HG02938 (cell line): ENCODE results near the gene HOXA7.

Experiments
- ATAC-seq: cut with Tn5 transposase; IDR thresholded peaks from one replicate; pipeline ENCODE4 v1.9.1; 2021; ENCODE audit warnings: mild to moderate bottlenecking, moderate library complexity; ENCODE audit not compliant: unreplicated experiment

HOXA7 gene

GRCh38 chr7:27159266-27160144 lies 3.0 kb upstream of the HOXA7 start:
- no peak for ATAC-seq

- ATAC-seq = no peak
Measured at GRCh38 chr7:27158436-27159265, 2.2 kb upstream of the HOXA7 start.

DNA sequence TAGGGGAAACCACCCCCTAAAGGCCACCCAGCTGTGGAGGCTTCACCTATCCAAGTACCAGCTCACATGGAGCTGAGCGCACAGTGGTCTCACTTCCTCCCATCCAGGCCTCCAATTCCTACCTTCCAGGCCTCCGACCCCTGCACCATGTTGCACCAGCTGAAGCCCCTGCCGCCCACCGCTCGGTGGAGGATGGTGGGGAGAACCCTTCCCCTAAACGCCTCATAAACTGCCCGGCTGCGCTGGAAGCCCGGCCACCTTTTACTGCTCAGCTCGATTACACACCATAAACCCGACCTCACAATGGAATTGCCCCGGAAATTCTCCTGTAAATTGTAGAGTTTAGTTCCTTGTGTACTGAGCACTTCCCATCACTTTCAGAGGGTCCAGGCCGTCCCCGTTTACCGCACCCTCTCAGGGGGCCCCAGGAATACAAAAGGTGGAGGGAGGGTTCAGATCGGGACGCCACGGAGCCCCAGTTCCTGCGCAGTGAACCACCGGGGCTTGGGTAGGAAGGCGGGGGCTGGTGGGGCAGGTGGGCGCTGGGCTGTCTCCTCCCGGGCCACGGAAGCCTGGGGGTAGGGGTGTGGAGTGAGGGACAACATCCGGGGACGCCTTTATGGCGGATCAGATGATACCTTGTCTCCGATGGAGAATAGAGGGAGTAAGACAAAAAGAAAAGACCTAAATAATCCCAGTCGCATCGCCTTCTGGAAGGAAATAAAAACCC lies 1.4 kb upstream of the HOXA7 start:
- no peak for ATAC-seq

DNA sequence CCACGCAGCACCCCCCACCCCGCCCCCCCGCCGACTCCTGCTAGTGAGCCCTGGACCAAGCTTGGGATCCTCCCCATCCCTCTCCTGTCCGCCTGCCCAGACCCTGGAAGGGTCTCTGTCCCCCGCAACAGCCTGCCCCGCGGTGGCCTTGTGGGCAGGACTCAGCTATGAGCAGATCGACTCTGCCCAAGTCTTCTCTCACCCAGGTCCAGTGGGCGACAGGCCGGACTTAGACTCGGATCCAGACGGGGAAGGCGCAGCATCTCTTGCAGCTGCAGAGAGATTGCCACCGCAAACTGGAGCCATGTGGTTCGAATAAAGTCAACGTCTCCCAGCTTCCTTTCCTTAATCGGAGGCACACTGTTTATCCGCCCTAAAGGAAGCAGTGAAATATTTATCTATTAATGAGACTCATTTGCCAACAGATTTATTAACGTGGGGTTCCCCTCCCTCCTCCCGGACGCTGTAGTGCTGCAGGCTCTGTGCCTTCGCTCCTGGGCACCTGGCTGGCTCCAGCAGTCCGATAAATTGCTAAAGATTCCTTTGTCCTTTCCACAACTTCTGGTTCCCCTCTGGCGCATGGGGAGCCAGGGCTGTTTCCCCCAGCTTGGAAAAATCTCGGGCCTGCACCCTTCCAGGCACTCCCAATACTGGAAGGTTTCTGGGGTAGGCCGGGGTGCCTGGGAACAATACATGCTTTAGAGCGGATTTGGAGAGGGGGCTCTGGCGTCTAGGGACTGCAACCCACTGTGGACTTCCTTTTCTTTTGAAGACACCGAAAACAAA lies 634 bp upstream of the HOXA7 start:
- ATAC-seq = no peak

DNA sequence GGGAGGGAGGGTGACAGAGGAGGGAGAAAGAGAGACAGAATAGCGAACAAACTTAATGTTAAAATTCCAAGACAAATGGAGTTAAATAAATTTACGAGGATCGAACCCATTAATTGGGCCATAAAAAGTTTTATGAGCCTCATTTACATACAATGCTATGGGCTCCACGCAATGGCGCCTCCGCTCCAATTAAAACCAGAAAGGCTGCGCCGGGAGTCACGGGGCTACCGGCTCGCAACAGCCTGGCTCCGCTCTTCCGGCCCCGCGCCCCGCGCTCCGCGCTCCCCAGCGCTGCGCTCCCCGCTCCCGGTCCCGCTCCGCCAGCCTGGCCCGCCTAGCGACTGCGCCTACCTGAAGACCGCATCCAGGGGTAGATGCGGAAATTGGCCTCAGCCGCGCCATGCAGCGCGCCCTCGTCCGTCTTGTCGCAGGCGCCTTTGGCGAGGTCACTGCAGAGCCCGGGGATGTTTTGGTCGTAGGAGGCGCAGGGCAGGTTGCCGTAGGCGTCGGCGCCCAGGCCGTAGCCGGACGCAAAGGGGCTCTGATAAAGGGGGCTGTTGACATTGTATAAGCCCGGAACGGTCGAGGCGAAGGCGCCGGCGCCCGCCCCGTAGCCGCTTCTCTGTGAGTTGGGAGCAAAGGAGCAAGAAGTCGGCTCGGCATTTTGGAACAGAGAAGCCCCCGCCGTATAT lies 513 bp downstream of the HOXA7 start:
- no peak for ATAC-seq

DNA sequence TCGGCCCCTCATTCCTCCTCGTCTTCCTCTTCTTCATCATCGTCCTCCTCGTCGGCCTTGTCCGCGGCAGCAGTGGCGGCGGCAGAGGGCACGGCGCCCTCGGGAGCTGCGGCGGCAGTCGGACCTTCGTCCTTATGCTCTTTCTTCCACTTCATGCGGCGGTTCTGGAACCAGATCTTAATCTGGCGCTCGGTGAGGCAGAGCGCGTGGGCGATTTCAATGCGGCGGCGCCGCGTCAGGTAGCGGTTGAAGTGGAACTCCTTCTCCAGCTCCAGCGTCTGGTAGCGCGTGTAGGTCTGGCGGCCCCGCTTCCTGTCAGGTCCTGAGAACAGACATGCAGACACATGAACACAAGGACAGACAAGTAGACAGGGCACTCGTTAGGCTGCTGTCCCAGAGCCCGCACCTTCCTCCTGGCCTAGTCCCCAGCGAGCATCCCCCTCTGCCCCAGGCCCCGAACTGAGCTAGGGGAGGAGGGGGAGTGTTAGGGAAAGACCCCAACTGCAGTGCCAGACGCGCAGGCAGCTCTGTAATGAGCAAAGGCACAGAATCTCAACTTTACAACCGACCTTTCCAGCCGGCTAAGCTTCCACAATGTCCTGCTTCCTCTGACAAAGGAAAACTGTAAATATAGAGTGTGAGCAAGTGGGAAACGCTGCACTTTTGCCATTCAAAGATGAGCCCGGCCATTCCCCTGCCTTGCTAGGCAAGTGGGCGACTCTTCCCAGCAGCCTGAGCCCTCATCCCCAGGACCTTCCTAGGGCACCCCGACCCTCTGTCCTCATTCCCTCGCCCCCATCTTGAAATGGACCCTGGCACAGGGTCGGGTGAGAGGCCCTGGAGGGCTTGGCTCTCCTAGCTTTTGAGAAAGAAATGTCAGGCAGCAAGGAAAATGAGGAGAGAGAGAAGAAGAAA lies 1.3 kb downstream of the HOXA7 start:
- ATAC-seq = no peak

- no peak for ATAC-seq
Measured at GRCh38 chr7:27154369-27154768, 2.1 kb downstream of the HOXA7 start.

- no peak for ATAC-seq
Measured at GRCh38 chr7:27153526-27153925, 2.9 kb downstream of the HOXA7 start.

GRCh38 chr7:27152816-27153442 lies 3.5 kb downstream of the HOXA7 start:
- no peak for ATAC-seq

DNA sequence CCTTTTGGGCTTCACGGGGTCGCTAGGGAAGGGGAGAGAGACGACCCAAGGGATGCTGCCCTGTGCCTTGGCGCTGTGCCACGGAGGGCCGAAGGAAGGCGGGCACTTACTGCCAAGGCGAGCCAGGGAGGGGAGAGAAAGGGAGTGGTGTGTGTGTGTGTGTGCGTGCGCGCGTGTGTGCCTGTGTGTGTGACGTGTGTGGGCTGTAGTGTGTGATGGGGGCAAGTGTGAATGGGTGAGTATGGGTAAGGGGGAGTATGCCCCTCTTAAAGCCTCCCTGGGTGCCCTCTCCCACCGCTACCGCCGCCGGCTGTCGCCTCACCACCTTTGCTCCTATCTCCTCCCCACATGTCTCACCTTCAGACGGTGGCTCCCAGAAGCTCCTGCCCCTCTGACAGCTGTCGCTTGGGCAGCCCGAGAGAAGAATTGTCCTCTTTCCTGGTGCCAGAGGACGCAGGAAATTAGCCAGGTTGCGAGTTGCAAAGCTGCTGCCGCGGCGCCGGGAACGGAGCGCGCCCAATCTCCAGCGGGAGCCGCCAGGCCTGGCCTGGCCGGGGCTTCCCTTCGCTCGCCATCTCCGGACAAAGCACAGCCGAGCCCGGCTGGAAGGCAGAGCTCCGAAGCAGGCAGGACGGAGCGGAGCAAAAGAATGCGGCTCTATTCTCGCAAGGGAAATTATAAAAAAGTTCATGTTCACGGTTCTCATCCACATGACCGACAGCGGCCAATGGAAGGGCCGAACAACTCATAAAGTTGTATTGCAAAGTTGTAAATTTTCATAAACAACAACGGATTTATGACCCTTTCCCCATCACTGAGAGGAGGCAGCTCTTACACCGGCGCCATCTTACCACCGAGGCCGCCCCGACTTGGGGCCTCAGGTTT lies 4.3 kb downstream of the HOXA7 start, which contains the start of gene HOXA3:
Gene HOXA3 (minus strand): TSS at position 653 of the 885 bp plus-strand sequence. CDS start 41,943 bp downstream, outside the sequence.
- no peak for ATAC-seq

- no peak for ATAC-seq
Measured at GRCh38 chr7:27151341-27151930, 5.0 kb downstream of the HOXA7 start.

GRCh38 chr7:27150568-27151340 lies 5.7 kb downstream of the HOXA7 start:
- ATAC-seq = peak; percentile 64

DNA sequence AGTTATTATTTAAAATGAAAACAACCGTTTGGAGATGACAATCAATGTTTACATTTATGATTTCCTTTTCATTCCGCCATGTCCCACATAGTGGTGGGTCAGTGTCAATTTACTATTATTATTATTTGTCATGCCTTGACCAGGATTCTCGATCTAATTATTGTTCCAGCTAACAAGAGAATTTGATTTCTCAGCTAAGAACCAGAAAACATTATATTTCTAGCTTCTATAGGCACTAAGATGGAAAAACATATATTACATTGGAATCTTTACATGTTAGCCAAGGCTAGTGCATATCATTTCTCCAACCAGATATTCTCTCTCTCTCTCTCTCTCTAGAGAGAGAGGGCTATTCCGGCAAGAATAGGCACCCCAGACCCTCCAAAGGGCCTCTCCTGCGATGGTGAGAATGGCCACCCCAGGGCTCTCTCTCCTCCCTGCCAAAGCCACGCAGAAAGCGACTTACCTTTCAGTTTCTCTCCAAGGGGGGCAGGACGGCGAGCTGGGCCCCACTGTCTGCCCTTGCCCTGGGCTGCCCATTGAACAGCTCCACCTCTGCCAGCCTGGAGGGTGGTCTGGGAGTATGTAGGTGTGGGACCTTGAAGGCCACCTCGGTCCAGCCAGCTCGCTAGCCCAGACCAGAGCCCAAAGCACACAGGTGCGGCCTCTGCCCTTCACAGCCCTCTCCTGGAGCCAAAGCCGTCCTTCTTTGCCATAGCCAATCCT lies 6.5 kb downstream of the HOXA7 start:
- no peak for ATAC-seq

DNA sequence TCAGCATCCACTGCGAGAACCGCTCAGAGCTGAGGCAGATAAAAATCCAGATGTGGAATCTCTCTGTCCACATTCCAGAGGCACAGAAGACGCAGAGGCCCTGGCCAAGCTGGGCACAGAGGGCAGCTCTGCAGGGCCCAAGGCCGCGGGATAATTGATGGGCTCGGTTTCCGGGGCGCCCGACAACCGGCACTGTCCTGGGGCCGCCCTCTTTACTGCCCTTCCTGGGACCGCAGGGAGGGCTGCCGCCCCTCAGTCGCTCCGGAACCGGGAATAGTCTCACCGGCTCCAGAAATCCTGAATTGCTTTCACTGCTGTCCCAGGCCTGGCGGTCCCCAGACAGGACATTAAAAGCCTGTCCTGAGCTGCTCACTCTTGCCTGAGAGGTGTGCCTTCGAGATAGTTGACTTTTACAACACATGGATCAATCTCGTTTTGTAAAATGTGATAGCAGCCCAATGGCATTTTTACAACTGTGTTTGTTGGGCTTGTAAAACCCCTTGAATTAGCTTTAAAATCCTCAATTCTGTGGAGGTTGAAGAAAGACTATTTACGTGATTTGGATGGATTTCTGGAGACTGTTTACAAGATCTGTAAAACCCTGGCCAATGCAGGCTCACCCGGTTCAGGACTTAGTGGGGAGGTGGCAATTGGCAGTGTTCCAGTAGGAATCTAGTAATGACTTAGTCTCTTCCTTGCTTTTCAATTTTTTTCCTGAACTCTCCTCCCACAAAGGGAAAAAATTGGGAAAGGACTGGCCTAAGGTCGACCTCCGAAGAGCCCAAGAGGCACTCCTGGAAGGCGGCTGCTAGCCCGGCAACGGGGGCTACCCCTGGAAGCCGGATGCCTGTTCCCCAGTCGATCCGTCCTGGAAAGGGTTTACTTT lies 7.5 kb downstream of the HOXA7 start:
- ATAC-seq = no peak
